Stimulated activated naive CD4-positive, alpha-beta T cell (primary cell): ENCODE results near the gene RAP1GAP.

Source experiments
- DNase-seq, 6 experiments: peaks; one replicate each; lab custom pipeline; 2025; lab: John Stamatoyannopoulos, UW

The RAP1GAP gene

GRCh38 chr1:21662426-21663247, 6.5 kb downstream of the RAP1GAP start:
- no peak for DNase-seq

- no peak for DNase-seq
Observed at GRCh38 chr1:21661886-21662285, 7.3 kb downstream of the RAP1GAP start.

DNA sequence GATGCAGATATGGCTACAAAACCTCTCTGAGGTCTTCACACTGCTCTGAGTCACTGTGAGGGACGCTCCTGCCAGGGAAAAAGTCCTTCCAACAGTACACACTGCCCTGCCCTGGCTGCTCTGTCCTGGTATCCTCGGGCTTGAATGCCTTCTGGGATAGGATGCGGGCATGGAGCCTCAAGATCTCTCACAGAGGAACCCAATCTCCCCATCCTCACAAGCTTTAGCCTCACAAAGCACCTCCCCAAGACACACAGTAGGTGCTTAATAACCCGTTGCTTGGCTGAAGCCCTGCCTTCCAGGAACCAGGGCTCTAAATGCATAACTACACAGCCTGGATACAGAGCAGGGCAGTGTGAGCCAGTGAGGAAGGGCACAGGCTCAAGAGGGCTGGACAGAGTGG, 9.2 kb downstream of the RAP1GAP start:
- DNase-seq: no peak

DNA sequence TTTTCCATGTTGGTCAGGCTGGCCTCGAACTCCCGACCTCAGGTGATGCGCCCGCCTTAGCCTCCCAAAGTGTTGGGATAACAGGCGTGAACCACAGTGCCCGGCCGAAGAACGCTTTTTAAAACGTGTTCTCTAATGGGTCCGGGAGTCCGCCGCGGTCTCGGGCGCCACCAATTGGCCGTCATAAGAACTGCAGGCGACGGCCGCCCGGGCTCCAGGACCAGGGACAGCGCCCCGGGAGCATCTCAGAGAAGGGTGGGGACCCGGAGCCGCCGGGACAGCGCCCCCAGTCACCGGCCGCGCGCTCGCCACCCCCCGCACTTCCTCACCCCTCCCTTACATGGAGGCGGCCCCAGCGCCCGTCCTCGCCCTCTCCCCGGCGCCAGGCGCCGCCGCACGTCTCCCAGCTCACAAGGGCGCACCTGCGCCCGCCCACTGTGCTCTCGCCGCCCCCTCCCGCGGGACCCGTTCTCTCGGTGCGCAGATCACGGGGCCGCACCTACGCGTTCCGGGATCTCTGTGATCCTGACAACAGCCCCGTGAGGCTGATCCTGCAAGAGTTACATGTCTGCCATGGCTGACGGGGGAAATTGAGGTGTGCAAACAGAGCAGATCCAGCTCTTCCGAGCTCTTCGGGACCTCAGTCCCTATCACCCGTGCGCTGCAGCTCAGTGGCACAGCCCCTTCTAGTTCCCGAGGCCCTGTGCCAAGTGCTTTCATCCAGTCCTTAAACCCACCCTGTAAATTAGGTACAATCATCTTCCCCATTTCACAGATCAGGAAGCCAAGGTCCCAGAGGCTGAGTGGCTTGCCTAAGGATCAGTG, 9.8 kb downstream of the RAP1GAP start:
- DNase-seq: peak; percentile 69 to 85 (median 79)

DNA sequence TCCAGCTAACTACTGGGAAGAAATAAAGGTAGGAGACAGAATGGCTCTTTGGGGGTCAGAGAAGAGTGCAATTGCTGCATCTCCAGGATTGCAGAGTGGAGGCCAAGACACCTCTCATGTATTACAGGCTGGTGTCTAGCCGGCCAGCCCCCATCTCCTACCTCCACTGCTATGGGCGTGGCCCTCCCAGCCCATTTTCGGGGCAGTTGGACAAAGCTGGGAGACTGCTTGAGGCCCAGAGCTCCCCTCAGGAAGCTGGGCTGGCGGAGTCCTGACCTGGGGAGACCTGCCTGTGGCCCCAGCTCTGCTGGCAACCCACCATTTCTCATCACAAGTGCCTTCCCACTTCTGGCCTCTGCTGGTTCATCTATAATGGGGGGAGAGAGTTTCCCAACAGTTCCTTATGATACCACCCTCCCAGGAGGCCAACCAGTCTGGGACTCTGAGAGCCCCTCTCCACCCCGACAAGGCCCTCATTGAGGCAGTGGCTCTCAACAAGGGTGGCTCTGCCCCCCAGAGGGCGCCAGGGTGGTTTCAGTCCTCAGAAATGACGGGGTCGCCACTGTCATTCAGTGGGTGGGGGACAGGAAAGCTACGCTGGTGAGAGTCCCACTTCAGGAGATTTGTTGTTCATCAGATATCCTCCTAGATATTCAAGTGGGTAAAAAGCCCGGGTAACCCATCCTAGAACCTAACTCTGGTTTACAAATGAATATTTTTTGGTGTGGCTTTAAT, 11.5 kb downstream of the RAP1GAP start:
- DNase-seq: no peak

GRCh38 chr1:21655748-21656147, 13.4 kb downstream of the RAP1GAP start:
- no peak for DNase-seq

DNA sequence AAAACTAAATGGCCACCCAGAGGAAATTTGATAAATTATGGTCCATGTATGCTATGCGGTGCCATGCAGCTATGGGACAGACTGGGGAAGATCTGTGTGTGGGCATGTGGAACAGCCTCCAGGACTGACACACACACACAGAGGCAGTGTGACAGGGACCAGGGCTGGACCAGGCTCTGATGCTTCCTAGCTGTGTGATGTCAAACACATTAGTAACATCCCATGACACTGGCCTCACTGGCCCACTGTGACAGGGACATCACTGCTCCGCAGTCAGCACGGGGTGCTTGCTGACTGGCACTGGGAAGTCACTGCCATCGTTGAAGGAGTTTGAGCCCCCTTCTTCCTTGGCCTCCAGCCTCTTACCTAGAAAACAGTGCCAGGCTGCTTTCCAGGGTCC, 13.9 kb downstream of the RAP1GAP start:
- no peak for DNase-seq

GRCh38 chr1:21654209-21654608, 14.9 kb downstream of the RAP1GAP start:
- DNase-seq: no peak

GRCh38 chr1:21653744-21654100, 15.4 kb downstream of the RAP1GAP start:
- DNase-seq: no peak

- DNase-seq: no peak
Observed at GRCh38 chr1:21652937-21653743, 16.0 kb downstream of the RAP1GAP start.

DNA sequence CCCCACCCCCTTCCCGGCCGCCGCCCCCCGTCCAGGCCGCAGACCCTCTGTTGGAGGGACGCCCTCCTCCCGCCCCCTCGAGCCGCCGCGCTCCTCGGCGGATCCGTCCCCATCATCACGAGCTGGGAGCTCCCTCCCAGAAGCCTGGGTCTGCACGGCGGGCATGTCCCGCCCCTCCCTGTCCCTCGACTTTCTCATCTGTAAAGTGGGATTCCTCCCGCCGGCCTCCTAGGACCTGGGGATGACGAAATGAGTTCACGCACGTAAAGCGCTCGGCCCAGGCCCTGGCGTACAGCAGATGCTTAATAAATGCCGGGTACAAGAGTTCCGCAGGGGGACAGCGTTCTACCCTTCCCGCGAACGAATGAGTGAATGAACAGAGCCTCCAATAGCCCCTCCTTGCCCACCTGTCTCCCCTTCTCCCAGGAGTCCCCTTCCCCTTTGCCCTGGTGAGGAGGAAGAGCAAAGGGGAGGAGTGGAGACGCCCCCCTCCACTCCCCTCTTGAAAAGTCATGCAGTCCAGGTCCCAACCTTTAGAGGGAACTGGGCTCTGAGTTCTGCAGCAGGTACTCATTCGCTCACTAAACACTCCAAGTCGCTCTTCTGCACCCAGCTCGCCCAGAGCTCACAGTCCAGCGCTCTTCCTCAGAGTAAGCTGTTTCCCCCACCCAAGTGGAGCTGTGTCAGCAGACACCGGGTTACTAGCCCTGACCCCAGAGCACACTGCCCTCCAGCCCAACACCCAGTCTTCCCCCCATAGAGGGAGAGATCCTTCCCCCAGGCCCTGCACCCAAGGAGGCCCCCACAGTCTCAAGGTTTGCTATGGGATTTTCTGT, 16.8 kb downstream of the RAP1GAP start:
- DNase-seq: no peak

- peak in 5 of 6 experiments; percentile 20 to 43 (median 39) for DNase-seq
Observed at GRCh38 chr1:21651214-21652042, 17.7 kb downstream of the RAP1GAP start.

GRCh38 chr1:21650400-21650799, 18.8 kb downstream of the RAP1GAP start:
- no peak for DNase-seq

- DNase-seq: no peak
Observed at GRCh38 chr1:21649315-21649714, 19.8 kb downstream of the RAP1GAP start.

DNA sequence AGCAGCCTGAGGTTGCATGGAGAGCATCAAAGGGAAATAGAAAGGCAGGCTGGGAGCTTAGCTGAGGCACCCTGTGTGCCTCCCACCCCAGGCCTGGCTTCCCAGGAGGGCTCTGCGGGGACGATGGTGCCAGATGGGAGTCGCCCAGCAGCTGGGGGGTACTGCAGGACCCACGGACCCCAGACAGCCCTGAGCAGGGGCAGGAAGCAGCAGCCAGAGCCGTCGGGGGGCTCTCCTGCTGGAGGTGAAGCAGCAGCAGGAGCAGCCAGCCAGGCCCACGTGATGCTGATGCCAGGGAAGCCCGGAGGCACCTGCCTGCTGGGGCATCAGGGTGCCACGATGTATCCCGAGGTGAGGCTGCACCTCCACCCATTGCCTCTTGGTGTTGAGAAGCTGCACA, 20.4 kb downstream of the RAP1GAP start:
- DNase-seq: no peak

GRCh38 chr1:21648352-21648730, 20.8 kb downstream of the RAP1GAP start:
- no peak for DNase-seq

DNA sequence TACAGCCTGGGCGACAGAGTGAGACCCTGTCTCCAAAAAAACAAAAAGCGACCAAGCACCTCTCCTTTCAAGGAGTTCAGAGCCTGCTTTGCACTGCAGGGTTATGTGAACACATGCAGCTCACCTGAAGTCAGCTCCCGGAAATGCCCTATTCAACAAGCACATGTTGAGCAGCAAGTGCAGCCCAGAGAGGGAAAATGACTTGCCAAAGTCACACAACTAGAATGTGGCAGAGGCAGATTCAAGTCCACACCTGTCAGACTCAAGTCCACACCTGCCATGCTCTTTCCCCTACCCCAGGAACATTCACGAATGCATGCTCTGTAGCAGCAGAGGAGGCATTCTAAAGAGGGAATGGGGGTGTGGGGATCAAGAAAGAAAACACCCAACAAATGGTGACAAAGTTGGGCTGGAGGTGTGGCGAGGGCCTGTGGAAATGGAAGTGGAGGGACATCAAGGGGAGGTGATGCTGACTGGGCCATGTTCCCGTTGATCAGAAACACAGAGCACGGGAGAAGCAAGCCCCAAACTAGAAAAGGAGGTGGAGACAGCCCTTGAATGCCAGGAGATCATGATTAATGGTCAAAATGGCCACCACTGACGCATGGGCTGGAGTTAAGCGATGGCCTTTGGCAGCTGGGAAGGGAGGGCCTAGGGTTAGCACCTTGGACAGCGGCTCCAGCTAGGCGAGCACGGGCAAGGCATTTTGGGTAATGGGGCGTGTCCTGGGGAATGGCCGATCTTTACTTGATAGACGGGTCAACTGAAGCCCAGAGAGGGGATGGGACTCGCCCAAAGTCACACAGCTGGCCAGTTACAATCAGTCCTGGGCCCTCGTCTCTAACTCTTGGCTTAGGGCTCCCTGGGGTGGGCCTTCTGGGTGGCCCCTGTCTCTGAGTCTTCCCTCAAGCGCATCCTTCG, 21.5 kb downstream of the RAP1GAP start:
- DNase-seq: peak in 1 of 6 experiments; percentile 4

DNA sequence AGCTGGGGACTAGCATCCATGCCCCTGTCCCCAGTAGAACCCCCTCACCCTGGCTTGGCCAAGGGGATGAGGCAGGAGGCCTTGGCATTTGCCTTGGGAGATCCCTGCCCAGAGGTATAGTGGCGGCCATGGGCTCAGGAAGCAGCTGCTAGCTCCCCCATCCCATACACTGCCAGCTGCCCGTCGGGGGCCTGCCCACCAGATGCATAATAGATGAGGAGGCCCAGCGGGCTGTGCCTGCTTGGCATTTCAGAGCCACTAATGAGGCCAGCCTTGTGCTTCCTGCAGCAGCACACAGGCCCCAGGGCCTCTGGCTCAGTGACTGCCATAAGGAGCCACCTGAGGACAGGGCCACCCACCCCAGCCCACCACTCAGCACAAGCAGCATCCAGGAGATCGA, 23.6 kb downstream of the RAP1GAP start:
- DNase-seq: no peak

GRCh38 chr1:21644906-21645305, 24.3 kb downstream of the RAP1GAP start:
- no peak for DNase-seq
